Kidney (tissue), 22 donors: Measurements from ENCODE around the gene TMEM86B. TPM values are rescaled to one million over a fixed set of nuclear protein-coding genes. Genes with fewer than 3 reads are reported as not detected.

ENCODE experiments used
- DNase-seq, 5 donors: peaks; one replicate each; pipeline ENCODE4 v3.0.0-alpha.2; 2013 to 2020
- FAIRE-seq: peaks from 2 replicates; lab custom pipeline; 2012; peaks lifted over from hg19 to GRCh38; lab: Jason Lieb, UNC
- H3K27ac ChIP-seq, 2 donors: one replicate each; pipeline ENCODE4 v1.7.0; 2013; ENCODE audit warnings: low read depth in 2 of 2, low read length in 2 of 2, inconsistent platforms in 1 of 2
- H3K27me3 ChIP-seq: one replicate; pipeline ENCODE4 v1.7.1; 2013; ENCODE audit warnings: low read length, inconsistent platforms; ENCODE audit not compliant: control insufficient read depth, insufficient read depth
- H3K36me3 ChIP-seq, 3 donors: one replicate each; pipeline versions ENCODE4 v1.7.0 to v1.7.1; 2013; ENCODE audit warnings: low read length in 3 of 3, control low read depth in 1 of 3, inconsistent platforms in 1 of 3; ENCODE audit not compliant: insufficient read depth in 3 of 3, control insufficient read depth in 2 of 3
- H3K4me1 ChIP-seq, 3 donors: one replicate each; pipeline versions ENCODE4 v1.7.0 to v1.7.1; 2013; ENCODE audit warnings: low read length in 3 of 3, inconsistent platforms in 1 of 3, low read depth in 1 of 3; ENCODE audit not compliant: control insufficient read depth in 2 of 3, insufficient read depth in 2 of 3
- H3K4me3 ChIP-seq, 3 donors: one replicate each; pipeline versions ENCODE4 v1.7.0 to v1.8.1; 2013; ENCODE audit warnings: low read length in 3 of 3, control low read depth in 1 of 3, inconsistent platforms in 1 of 3
- H3K9ac ChIP-seq, 3 donors: one replicate each; pipeline versions ENCODE4 v1.7.0 to v1.7.1; 2013; ENCODE audit warnings: low read length in 3 of 3, control low read depth in 1 of 3, inconsistent platforms in 1 of 3
- H3K9me3 ChIP-seq, 3 donors: one replicate each; pipeline versions ENCODE4 v1.7.0 to v1.7.1; 2013; ENCODE audit warnings: low read length in 3 of 3, control low read depth in 1 of 3, inconsistent platforms in 1 of 3; ENCODE audit not compliant: control insufficient read depth in 2 of 3, insufficient read depth in 1 of 3
- CTCF ChIP-seq: IDR thresholded peaks from 3 replicates; pipeline ENCODE4 v1.5.1; 2012; ENCODE audit warnings: mild to moderate bottlenecking, moderate library complexity, borderline replicate concordance; ENCODE audit not compliant: insufficient read depth; ENCODE audit errors: extremely low read depth
- intact Hi-C: fragments of 100-400 bp; cut with DNase I; formaldehyde crosslinking; loops from one replicate; pipeline ENCODE4 v1.11.1; 2022
- long read RNA-seq, 10 donors: library from polyadenylated mRNA in 1 of 10; unstranded in 1 of 10; transcript quantifications; one replicate each; pipeline ENCODE4 v2.0.0 and lab custom pipeline, GENCODE V29; 2021 to 2026
- polyA plus RNA-seq: library from polyadenylated mRNA; stranded (reverse); fragments of 350-450 nt; fragmentation: Illumina TruSeq; extraction: RNeasy Lipid Tissue Mini Kit (QIAGEN cat#74804); gene quantifications from one replicate; pipeline ENCODE4 v1.2.3, GENCODE V29; 2014; ENCODE audit warnings: low read depth, low replicate concordance; ENCODE audit not compliant: insufficient read depth
- total RNA-seq: library from RNA; stranded (reverse); fragmentation: NEBNext Ultra II Directional; extraction: Animal tissue kit (Norgen Biotek cat#: 25700); gene quantifications from one replicate; pipeline ENCODE4 v1.2.1, GENCODE V29; 2021
- donor health status: control.
- donor health status: control.
- donor health status: control.
- donor health status: control.
- donor health status: control.
- donor health status: DM: yes; HTN: yes; CAD: no.
- donor health status: Normal renal cell carcinoma (clear cell type).

Gene TMEM86B
- total RNA-seq: 3.3 TPM
- polyA plus RNA-seq: 4.6 TPM
- long read RNA-seq, donor 1, transcript TMEM86B-203 (2 exons, 1,508 nt): major isoform, 5 of 5 reads
- long read RNA-seq, donor 1, partial matches to known transcripts: 0 of 5 reads
- long read RNA-seq, donor 1, other reads (novel, unspliced or antisense): 0 of 5 reads
- long read RNA-seq, donor 2, partial matches to known transcripts: 0 of 3 reads
- long read RNA-seq, donor 2, other reads (novel, unspliced or antisense): 0 of 3 reads
- long read RNA-seq, donor 3, partial matches to known transcripts: 0 of 1 reads
- long read RNA-seq, donor 3, other reads (novel, unspliced or antisense): 0 of 1 reads
- long read RNA-seq, donor 4, partial matches to known transcripts: 0 of 2 reads
- long read RNA-seq, donor 4, other reads (novel, unspliced or antisense): 0 of 2 reads
- long read RNA-seq, donor 5: 0 reads
- long read RNA-seq, donor 6, partial matches to known transcripts: 0 of 2 reads
- long read RNA-seq, donor 6, other reads (novel, unspliced or antisense): 0 of 2 reads
- long read RNA-seq, donor 7, partial matches to known transcripts: 0 of 2 reads
- long read RNA-seq, donor 7, other reads (novel, unspliced or antisense): 0 of 2 reads
- long read RNA-seq, donor 8, partial matches to known transcripts: 0 of 1 reads
- long read RNA-seq, donor 8, other reads (novel, unspliced or antisense): 0 of 1 reads
- long read RNA-seq, donor 9: 0 reads
- long read RNA-seq, donor 10, partial matches to known transcripts: 0 of 2 reads
- long read RNA-seq, donor 10, other reads (novel, unspliced or antisense): 0 of 2 reads

GRCh38 chr19:55228403-55229031 is at the start of gene TMEM86B:
Gene TMEM86B, minus strand, starts transcription at chr19:55228763. Its CDS starts 22 bp downstream, at chr19:55228741.
- no peak for TF ChIP-seq CTCF
- H3K9me3 ChIP-seq: no peaks in the 10 kb centered on the region
- no peak within 1 kb of the TSS for H3K9ac ChIP-seq
- DNase-seq: peak in 1 of 5 donors; percentile 25
- H3K36me3 ChIP-seq: peaks cover 2 to 11% (median 5%) of the 10 kb centered on the region in 3 donors
- no peaks in the 10 kb centered on the region for H3K27me3 ChIP-seq
- no peak within 1 kb of the TSS for H3K4me3 ChIP-seq
- no peak for FAIRE-seq
- H3K27ac ChIP-seq: no peak within 1 kb of the TSS
- peaks cover 0 to 4% (median 3%) of the 10 kb centered on the region in 3 donors for H3K4me1 ChIP-seq
- intact Hi-C loops: no loop called here

GRCh38 chr19:55277494-55277893 is 48.9 kb upstream of the TMEM86B start:
- H3K9ac ChIP-seq: no peak overlapping the region
- H3K4me1 ChIP-seq: peaks cover 0 to 6% (median 0%) of the 10 kb centered on the region in 3 donors
- no peak overlapping the region for H3K27ac ChIP-seq
- no peak overlapping the region for H3K4me3 ChIP-seq
- no peak for TF ChIP-seq CTCF
- peaks cover 0 to 17% (median 5%) of the 10 kb centered on the region in 3 donors for H3K36me3 ChIP-seq
- no peak for FAIRE-seq
- no peaks in the 10 kb centered on the region for H3K27me3 ChIP-seq
- peak in 1 of 5 donors; percentile 68 for DNase-seq
- H3K9me3 ChIP-seq: no peaks in the 10 kb centered on the region
- intact Hi-C loops: no loop called here

- H3K4me3 ChIP-seq: no peak overlapping the region
- intact Hi-C loops: no loop called here
- H3K9ac ChIP-seq: no peak overlapping the region
- H3K36me3 ChIP-seq: peaks cover 0 to 19% (median 7%) of the 10 kb centered on the region in 3 donors
- H3K4me1 ChIP-seq: peaks cover 0 to 6% (median 0%) of the 10 kb centered on the region in 3 donors
- no peaks in the 10 kb centered on the region for H3K27me3 ChIP-seq
- no peak for TF ChIP-seq CTCF
- no peak overlapping the region for H3K27ac ChIP-seq
- no peaks in the 10 kb centered on the region for H3K9me3 ChIP-seq
- FAIRE-seq: no peak
- DNase-seq: no peak
Measured at GRCh38 chr19:55276720-55277430, 48.3 kb upstream of the TMEM86B start.
